ENCODE results near the gene CBX6. TPM values are rescaled to one million over a fixed set of nuclear protein-coding genes. Genes with fewer than 3 reads are reported as not detected.
A peak's percentile ranks its signal among the peaks of the same experiment; 100 is the strongest.
"Not testable (repeated sequence)": the region's sequence is repeated elsewhere in the genome, so short reads cannot be mapped to it uniquely, and the experiment has no call there.

The CBX6 gene
- polyA plus RNA-seq, 1 donor from 2014 or later = 7.1 TPM

DNA sequence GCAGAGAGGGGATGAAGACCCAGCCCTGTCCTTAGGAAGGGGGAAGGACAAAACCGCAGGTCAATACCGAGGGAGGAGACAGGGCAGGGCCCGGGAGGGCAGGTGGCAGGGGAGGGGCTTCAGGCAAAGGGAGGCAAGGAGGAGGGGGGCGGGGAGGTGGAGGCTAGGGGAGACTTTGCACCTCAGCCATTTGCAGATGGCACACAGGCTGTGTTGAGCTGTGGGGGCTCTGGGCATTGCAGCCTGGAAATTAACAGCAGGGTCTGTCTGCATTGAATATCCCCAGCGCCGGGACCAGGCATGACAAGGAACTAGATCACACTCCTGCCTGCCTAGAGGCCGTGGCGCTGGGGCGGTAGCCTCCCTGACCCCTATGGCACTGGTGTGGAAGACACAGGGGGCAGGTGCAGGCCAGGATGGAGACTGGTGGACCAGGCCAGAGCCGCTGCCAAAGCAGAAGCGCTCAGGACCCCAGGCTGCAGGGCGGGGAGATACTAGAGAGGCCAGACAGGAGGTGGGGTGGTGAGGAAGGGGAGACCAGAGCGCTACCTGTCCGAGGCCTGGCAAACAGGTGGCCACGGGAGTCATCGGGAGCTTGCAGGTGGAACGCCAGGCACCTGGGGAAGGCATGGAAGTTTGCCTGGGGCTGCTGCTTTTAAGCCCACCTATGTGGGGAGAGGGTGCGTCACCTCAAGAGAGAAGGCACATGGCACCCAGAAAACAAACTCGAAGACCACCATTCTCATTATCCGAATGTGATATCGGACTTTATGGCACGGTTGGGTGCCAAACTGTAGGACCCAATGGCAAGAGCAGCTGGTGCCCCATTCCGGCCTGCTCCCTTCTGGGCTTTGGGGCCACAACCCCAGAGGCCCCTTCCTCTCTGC is 11.5 kb downstream of the CBX6 start:
- H3K36me3 Mint-ChIP-seq = peaks cover 2% of the 10 kb centered on the region
- H3K27me3 Mint-ChIP-seq = peaks cover 4% of the 10 kb centered on the region
- no peaks in the 10 kb centered on the region for H3K9me3 Mint-ChIP-seq
- peaks cover 0 to 4% (median 3%) of the 10 kb centered on the region in 3 donors for H3K4me1 Mint-ChIP-seq
- H3K4me3 Mint-ChIP-seq = no peak overlapping the region
- H3K27ac Mint-ChIP-seq = no peak overlapping the region

GRCh38 chr22:38859581-38860282 is 12.3 kb downstream of the CBX6 start:
- Mint-ChIP-seq H3K4me1 (peaks cover 0 to 4% (median 3%) of the 10 kb centered on the region in 3 donors), H3K27me3 (peaks cover 7% of the 10 kb centered on the region), H3K9me3 (no peaks in the 10 kb centered on the region), H3K36me3 (peaks cover 2% of the 10 kb centered on the region), H3K27ac (peak overlapping the region in 1 of 3 donors; percentile 71), H3K4me3 (no peak overlapping the region)

GRCh38 chr22:38858492-38858891 is 13.5 kb downstream of the CBX6 start:
- Mint-ChIP-seq H3K27ac (no peak overlapping the region), H3K4me3 (no peak overlapping the region), H3K27me3 (peaks cover 12% of the 10 kb centered on the region), H3K36me3 (peaks cover 2% of the 10 kb centered on the region), H3K9me3 (no peaks in the 10 kb centered on the region), H3K4me1 (peaks cover 0 to 3% (median 2%) of the 10 kb centered on the region in 3 donors)

DNA sequence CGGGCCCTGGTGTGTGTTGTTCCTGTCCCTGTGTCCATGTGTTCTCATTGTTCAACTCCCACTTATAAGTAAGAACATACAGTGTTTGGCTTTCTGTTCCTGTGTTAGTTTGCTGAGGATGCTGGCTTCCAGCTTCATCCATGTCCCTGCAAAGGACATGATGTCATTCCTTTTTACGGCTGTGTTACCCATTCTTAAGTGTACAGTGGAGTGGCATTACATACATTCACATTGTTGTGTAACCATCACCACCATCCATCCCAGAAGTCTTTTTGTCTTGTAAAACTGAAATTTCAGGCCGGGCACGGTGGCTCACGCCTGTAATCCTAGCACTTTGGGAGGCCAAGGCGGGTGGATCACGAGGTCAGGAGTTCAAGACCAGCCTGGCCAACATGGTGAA is 17.5 kb downstream of the CBX6 start:
- H3K4me3 Mint-ChIP-seq, H3K36me3 Mint-ChIP-seq, H3K9me3 Mint-ChIP-seq, H3K4me1 Mint-ChIP-seq, H3K27ac Mint-ChIP-seq: not testable (repeated sequence)
- H3K27me3 Mint-ChIP-seq = peaks cover 16% of the 10 kb centered on the region

DNA sequence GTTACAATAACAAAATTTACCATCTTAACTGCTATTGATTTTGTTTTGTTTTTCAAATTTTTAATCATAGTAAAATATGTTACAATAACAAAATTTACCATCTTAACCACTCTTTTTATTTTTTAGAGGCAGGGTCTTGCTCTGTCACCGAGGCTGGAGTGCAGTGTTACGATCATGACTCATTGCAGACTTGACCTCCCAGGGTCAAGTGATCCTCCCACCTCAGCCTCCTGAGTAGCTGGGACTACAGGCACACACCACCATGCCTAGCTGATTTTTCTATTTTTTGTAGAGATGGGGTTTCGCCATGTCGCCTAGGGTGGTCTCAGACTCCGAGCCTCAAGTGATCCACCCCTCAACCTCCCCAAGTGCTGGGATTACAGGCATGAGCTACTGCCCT is 18.1 kb downstream of the CBX6 start:
- not testable (repeated sequence) for H3K4me3 Mint-ChIP-seq, H3K36me3 Mint-ChIP-seq, H3K9me3 Mint-ChIP-seq, H3K4me1 Mint-ChIP-seq, H3K27ac Mint-ChIP-seq
- H3K27me3 Mint-ChIP-seq = peaks cover 16% of the 10 kb centered on the region

GRCh38 chr22:38853196-38853651 is 18.8 kb downstream of the CBX6 start:
- Mint-ChIP-seq H3K27ac (no peak overlapping the region), H3K9me3 (no peaks in the 10 kb centered on the region), H3K4me3 (no peak overlapping the region), H3K4me1 (no peaks in the 10 kb centered on the region), H3K27me3 (peaks cover 16% of the 10 kb centered on the region), H3K36me3 (no peaks in the 10 kb centered on the region)

DNA sequence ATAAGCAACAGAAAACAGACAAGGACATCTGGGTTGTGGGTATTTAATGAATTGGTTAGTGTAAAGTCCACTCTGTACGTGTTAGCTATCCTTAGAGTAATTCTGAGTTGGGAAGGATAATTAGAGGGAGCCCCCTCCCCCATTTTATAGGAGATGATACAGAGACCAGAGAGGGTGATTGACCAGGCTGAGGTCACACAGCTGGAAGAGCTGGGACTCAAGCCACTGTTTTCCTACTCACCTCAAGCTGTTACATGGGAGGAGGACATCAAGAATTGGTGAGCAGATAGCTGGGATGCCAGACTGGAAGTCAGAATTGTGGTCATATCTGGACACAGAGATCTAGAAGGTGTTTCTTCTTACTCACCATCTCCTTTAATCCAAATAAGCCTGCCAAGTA is 19.5 kb downstream of the CBX6 start:
- Mint-ChIP-seq H3K4me3 (no peak overlapping the region), H3K27ac (no peak overlapping the region), H3K27me3 (peaks cover 15% of the 10 kb centered on the region), H3K36me3 (no peaks in the 10 kb centered on the region), H3K9me3 (no peaks in the 10 kb centered on the region), H3K4me1 (no peaks in the 10 kb centered on the region)

DNA sequence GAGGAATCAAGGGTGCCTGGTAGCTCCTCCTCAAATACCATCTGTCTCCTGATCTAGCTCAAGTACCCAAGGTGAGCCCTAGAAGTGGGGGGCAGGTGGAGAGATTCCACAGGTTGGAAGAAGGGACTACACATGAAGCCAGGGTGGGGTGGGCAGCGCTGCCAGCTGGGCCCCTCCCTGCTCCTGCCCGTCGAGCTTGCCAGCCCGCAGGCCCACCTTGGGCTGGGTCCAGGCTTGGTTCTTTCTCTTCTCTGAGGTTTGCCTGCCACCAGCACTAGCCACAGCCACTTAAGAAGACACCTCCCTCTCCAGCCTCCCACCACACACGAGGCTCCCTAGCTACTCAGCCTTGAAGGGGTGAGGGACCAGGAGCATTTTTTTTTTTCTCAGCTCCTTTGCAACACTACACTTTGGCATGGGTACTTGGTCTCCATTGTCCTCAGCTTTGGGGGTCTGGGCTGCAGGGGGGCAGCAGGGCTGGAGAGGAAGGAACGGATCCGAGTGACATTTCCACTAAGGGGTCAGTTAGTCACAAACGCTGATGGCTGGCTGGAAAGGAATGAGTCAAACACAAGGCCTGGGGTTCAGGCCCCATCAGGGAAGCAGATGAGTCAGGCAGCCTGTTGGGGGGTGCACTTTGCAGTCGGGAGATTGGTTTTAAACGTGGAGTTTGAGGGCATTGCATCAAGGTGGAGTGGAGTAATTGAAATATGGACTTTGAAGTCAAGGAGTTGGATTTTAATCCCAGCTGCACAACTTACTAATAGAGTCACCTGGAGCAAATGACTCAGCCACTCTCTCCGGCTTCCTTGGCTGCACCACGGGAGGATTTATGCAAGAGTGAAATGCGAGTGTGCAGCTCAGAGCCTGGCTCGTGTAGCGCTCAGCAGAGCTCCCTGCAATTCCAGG is 20.8 kb downstream of the CBX6 start:
- Mint-ChIP-seq H3K27me3 (peaks cover 13% of the 10 kb centered on the region), H3K9me3 (no peaks in the 10 kb centered on the region), H3K36me3 (no peaks in the 10 kb centered on the region), H3K4me3 (no peak overlapping the region), H3K4me1 (no peaks in the 10 kb centered on the region), H3K27ac (no peak overlapping the region)

DNA sequence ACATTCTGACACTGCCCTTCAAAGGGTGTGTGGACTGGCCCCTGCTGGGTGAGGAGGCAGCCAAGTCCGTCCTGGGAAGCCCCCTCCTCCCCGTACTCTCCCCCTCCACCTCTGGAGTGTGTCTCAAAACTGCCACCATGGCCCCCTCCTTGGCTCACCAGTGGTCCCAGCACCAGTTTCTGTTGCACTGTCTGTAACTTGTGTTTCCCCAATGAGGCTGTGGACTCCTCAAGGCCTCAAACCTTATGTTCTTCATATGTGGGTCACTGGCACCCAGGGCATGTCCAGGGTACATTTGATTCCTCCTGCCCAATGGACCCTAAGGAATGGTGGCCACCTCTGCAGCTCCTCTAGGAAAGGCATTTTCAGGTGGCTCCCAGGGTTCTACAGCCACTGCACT is 21.6 kb downstream of the CBX6 start:
- peak overlapping the region in 1 of 4 donors; percentile 28 for H3K4me3 Mint-ChIP-seq
- no peaks in the 10 kb centered on the region for H3K36me3 Mint-ChIP-seq
- H3K27me3 Mint-ChIP-seq = peaks cover 13% of the 10 kb centered on the region
- H3K9me3 Mint-ChIP-seq = no peaks in the 10 kb centered on the region
- no peak overlapping the region for H3K27ac Mint-ChIP-seq
- H3K4me1 Mint-ChIP-seq = no peaks in the 10 kb centered on the region

DNA sequence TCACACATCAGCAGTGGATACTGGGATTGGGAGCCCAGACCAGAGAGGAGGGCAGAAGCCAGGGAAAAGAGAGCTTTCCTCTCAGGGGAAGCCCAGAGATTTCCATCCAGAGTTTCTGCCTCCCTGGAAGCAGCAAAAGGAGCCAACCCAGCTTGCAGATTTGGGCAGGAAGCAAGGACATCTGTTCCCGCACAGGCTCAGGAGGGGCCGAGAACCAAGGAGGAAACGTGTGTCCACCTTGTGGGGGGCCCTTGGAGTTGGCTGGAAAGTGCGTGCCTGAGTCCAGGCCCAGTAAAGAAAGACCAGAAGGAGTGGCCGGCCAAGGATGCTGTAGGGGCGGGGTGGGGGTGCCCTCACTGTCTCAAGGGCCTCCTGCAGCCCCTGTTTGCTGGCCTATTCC is 22.2 kb downstream of the CBX6 start:
- peaks cover 14% of the 10 kb centered on the region for H3K27me3 Mint-ChIP-seq
- no peak overlapping the region for H3K27ac Mint-ChIP-seq
- H3K4me1 Mint-ChIP-seq = no peaks in the 10 kb centered on the region
- no peaks in the 10 kb centered on the region for H3K36me3 Mint-ChIP-seq
- no peaks in the 10 kb centered on the region for H3K9me3 Mint-ChIP-seq
- no peak overlapping the region for H3K4me3 Mint-ChIP-seq

DNA sequence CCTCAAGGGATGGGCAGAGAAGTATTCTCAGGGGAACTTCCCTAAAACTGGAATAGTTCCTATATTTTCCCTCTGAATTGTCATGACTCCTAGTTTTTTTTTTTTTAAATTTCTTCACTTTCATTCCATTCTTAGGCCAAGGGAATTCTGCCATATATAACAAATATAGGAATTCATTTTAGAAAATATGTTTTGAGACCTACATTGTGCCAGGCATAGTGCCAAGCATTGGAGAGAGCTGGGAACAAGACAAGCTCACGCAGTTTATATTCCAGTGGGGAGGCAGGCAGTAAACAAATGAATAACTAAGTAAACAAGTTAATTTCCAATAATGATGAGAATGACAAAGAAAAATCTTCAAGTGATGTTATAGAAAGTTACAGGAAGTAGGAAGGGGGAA is 25.6 kb downstream of the CBX6 start:
- peaks cover 27% of the 10 kb centered on the region for H3K27me3 Mint-ChIP-seq
- H3K9me3 Mint-ChIP-seq = no peaks in the 10 kb centered on the region
- H3K27ac Mint-ChIP-seq = no peak overlapping the region
- peak overlapping the region in 1 of 4 donors; percentile 51 for H3K4me3 Mint-ChIP-seq
- H3K36me3 Mint-ChIP-seq = no peaks in the 10 kb centered on the region
- peaks cover 5 to 6% (median 6%) of the 10 kb centered on the region in 3 donors for H3K4me1 Mint-ChIP-seq

DNA sequence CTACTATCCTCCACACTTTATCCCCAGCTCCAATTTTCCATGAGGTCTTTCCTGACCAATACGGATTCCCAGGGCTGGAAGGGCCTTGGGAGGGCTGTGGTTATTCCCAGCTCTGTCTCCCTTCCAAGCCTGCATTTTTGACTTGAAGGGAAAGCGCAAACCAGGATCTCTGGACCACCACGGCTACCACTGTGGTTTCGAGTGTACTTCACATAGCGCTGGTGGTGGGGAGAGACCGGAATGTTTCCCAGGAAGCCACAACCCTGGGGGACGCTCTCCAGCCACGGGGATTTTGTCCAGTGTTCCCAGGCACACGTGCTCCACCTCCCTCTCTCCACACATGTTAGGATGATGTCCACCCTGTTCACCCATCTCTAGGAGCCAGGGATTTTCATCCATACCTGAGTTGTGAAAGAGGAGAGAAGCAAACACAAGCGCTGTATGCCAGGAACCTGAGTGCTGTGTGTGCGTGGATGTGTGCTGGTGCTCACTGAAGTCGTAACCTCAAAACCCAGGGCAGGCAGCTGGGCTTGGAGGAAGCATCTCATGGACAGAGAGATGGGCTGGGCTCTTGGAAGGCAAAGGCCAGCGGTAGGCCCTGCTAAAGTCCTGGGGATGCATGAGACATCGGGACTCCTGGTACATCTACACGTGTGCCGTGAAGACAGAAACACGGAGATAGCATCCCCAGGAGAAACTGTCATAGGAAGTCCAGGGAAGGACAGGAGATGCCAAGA is 26.8 kb downstream of the CBX6 start:
- Mint-ChIP-seq H3K27me3 (peaks cover 29% of the 10 kb centered on the region), H3K4me3 (peak overlapping the region; percentile 33 to 82 (median 51)), H3K4me1 (peaks cover 5 to 10% (median 6%) of the 10 kb centered on the region in 3 donors), H3K36me3 (no peaks in the 10 kb centered on the region), H3K9me3 (no peaks in the 10 kb centered on the region), H3K27ac (peak overlapping the region in 1 of 3 donors; percentile 39)

- H3K27me3 Mint-ChIP-seq = peaks cover 33% of the 10 kb centered on the region
- peak overlapping the region; percentile 55 to 82 (median 69) for H3K4me3 Mint-ChIP-seq
- peaks cover 5 to 10% (median 6%) of the 10 kb centered on the region in 3 donors for H3K4me1 Mint-ChIP-seq
- H3K9me3 Mint-ChIP-seq = no peaks in the 10 kb centered on the region
- H3K36me3 Mint-ChIP-seq = no peaks in the 10 kb centered on the region
- H3K27ac Mint-ChIP-seq = no peak overlapping the region
Measured at GRCh38 chr22:38844315-38845003, 27.6 kb downstream of the CBX6 start.

All from IgD-negative memory B cell (primary cell).